ENCODE measurements around the gene FAM53B. TPM values are rescaled to one million over a fixed set of nuclear protein-coding genes. Genes with fewer than 3 reads are reported as not detected.

Gene FAM53B
- total RNA-seq, 4 donors from 2014 or later, result 41.0 to 110 (median 50.0) TPM

DNA sequence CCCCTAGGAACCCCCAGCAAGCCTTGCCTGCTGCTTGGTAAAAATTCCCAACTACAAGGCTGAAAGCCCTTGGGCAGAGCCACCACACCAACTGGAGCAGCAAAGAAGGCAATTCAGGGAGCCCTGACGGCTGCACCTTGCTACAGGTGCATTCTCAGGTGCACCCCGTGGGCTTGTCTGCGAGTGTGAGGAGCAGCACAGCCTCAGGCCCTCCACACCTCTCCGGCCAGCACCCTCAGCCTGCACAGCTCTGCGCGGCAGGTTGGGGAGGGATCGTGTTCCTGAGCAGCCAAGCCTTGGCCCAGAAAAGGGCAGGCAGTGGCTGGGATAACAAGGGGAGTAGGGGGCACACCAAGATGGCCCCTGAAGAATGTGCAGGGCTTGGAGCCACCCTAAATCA, 104.1 kb downstream of the FAM53B start:
- peaks cover 9 to 28% (median 21%) of the 10 kb centered on the region in 4 donors for H3K4me1 ChIP-seq
- no peak for DNase-seq
- intact Hi-C loops (cut with DNase I; ENCODE audit: low total_unique reads), result no loop called here

GRCh38 chr10:124639646-124640045, 104.5 kb downstream of the FAM53B start:
- Histone ChIP-seq H3K4me1 (peaks cover 9 to 28% (median 20%) of the 10 kb centered on the region in 4 donors), H3K27ac (no peak overlapping the region), H3K36me3 (no peaks in the 10 kb centered on the region), H3K9me3 (no peaks in the 10 kb centered on the region), H3K27me3 (no peaks in the 10 kb centered on the region), H3K4me3 (no peak overlapping the region)
- intact Hi-C loops (cut with DNase I; ENCODE audit: low total_unique reads) (no loop called here), in situ Hi-C loops (cut with MboI; ENCODE audit: low pct_ligation_motif_present in 1 of 4, low pct_unique_long_range_greater_than_20kb in 1 of 4, low sequenced_read_pairs in 3 of 4) (loop anchor here in 2 of 4 donors (10.0 to 25.0 kb wide), 2 partner anchors 95 to 98 kb away; partner anchors contain the start of gene FAM53B (in 1 of the 2))
- 92% methylated on average over 6 of the region's 6 CpGs; no CpG with 5 or more reads in 1 of the 2 donors for WGBS, 2 donors (ENCODE audit: low coverage in 1 of 2)
- TF ChIP-seq EP300 (IDR thresholded peaks at IDR 0.05; ENCODE audit: low read depth), result no peak
- TF ChIP-seq POLR2A (IDR thresholded peaks at IDR 0.05), result no peak
- no peak for TF ChIP-seq POLR2AphosphoS5 (IDR thresholded peaks at IDR 0.05)
- no peak for TF ChIP-seq CTCF (IDR thresholded peaks at IDR 0.05)
- no peak for DNase-seq

More for the DNA sequence above, 104.1 kb downstream of the FAM53B start:
- no peak for TF ChIP-seq EP300 (IDR thresholded peaks at IDR 0.05; ENCODE audit: low read depth)
- no peak for TF ChIP-seq POLR2A (IDR thresholded peaks at IDR 0.05)
- TF ChIP-seq CTCF (IDR thresholded peaks at IDR 0.05), result no peak
- TF ChIP-seq POLR2AphosphoS5 (IDR thresholded peaks at IDR 0.05), result no peak
- Histone ChIP-seq H3K36me3 (no peaks in the 10 kb centered on the region), H3K4me3 (no peak overlapping the region), H3K27me3 (no peaks in the 10 kb centered on the region), H3K27ac (no peak overlapping the region), H3K9me3 (no peaks in the 10 kb centered on the region)
- WGBS, 2 donors (ENCODE audit: low coverage in 1 of 2), result 94% methylated on average over 7 of the region's 7 CpGs; no CpG with 5 or more reads in 1 of the 2 donors
- in situ Hi-C loops (cut with MboI; ENCODE audit: low pct_ligation_motif_present in 1 of 4, low pct_unique_long_range_greater_than_20kb in 1 of 4, low sequenced_read_pairs in 3 of 4), result loop anchor here in 2 of 4 donors (10.0 to 25.0 kb wide), 2 partner anchors 95 to 97 kb away; partner anchors contain the start of gene FAM53B (in 1 of the 2)

DNA sequence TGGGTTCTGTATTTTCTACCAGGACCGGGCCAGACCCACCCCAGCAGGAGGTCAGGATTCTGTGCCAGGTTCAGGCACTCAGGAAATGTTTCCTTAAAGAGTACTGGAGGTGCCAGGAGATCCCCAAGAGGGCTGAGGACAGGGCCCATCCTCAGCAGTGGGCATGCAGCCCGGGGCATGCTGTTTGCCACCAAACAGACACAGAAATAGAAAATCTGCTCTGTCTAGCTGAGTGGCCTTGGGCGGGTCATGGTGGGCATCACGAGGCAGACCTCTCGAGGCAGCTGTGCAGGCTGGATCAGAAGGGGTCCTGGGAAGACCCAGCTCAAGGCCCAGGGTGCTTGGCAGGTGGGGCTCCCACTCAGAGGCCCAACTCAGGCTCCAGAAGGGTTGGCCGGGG, 105.0 kb downstream of the FAM53B start:
- TF ChIP-seq POLR2AphosphoS5 (IDR thresholded peaks at IDR 0.05) (no peak), EP300 (IDR thresholded peaks at IDR 0.05; ENCODE audit: low read depth) (no peak), CTCF (IDR thresholded peaks at IDR 0.05) (no peak), POLR2A (IDR thresholded peaks at IDR 0.05) (no peak)
- no peaks in the 10 kb centered on the region for H3K36me3 ChIP-seq
- no peaks in the 10 kb centered on the region for H3K27me3 ChIP-seq
- in situ Hi-C loops (cut with MboI; ENCODE audit: low pct_ligation_motif_present in 1 of 4, low pct_unique_long_range_greater_than_20kb in 1 of 4, low sequenced_read_pairs in 3 of 4) (loop anchor here in 1 of 4 donors (25.0 kb wide), 1 partner anchor 98 kb away; the partner anchor contains the start of gene FAM53B), intact Hi-C loops (cut with DNase I; ENCODE audit: low total_unique reads) (no loop called here)
- 91% methylated on average over 6 of the region's 6 CpGs; no CpG with 5 or more reads in 1 of the 2 donors for WGBS, 2 donors (ENCODE audit: low coverage in 1 of 2)
- no peaks in the 10 kb centered on the region for H3K9me3 ChIP-seq
- no peak overlapping the region for H3K4me3 ChIP-seq
- H3K4me1 ChIP-seq, result peaks cover 9 to 28% (median 20%) of the 10 kb centered on the region in 4 donors
- DNase-seq, result no peak
- H3K27ac ChIP-seq, result no peak overlapping the region

DNA sequence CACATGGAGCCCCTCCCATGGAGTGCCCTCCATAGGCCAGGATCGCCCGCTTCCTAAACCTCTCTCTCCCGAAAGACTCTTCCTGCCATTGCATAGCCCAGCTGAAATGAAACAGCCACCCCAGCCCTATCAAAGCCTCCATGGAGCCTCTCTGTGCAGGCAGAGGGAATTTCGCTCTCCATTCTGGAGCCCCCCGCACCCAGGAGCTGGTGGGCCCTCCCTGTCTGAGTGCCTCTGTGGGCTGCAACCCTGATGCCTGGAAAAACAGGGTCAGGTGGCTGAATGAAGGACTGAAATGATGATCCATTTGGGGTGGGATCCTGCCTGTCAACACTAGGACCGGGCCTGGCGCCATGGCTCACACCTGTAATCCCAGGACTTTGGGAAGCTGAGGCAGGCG, 106.4 kb downstream of the FAM53B start:
- no peak for DNase-seq

More for the DNA sequence above, 106.4 kb downstream of the FAM53B start:
- 96 to 100% methylated on average over 3 to 8 of the region's 8 CpGs for WGBS, 2 donors (ENCODE audit: low coverage in 1 of 2)
- H3K9me3 ChIP-seq, result no peaks in the 10 kb centered on the region
- H3K27ac ChIP-seq, result no peak overlapping the region
- no peak for TF ChIP-seq CTCF (IDR thresholded peaks at IDR 0.05)
- TF ChIP-seq EP300 (IDR thresholded peaks at IDR 0.05; ENCODE audit: low read depth), result no peak
- no peak for TF ChIP-seq POLR2A (IDR thresholded peaks at IDR 0.05)
- no peak for TF ChIP-seq POLR2AphosphoS5 (IDR thresholded peaks at IDR 0.05)
- H3K36me3 ChIP-seq, result no peaks in the 10 kb centered on the region
- no peak overlapping the region for H3K4me3 ChIP-seq
- in situ Hi-C loops (cut with MboI; ENCODE audit: low pct_ligation_motif_present in 1 of 4, low pct_unique_long_range_greater_than_20kb in 1 of 4, low sequenced_read_pairs in 3 of 4), result loop anchor here in 1 of 4 donors (25.0 kb wide), 1 partner anchor 100 kb away; the partner anchor contains the start of gene FAM53B
- H3K4me1 ChIP-seq, result peaks cover 9 to 27% (median 20%) of the 10 kb centered on the region in 4 donors
- intact Hi-C loops (cut with DNase I; ENCODE audit: low total_unique reads), result no loop called here
- no peaks in the 10 kb centered on the region for H3K27me3 ChIP-seq
